Spinal cord (tissue), 10 donors: ENCODE results near the gene CPNE9. TPM values are rescaled to one million over a fixed set of nuclear protein-coding genes. Genes with fewer than 3 reads are reported as not detected.

Source experiments
- DNase-seq, 6 donors: peaks; one replicate each; pipeline versions ENCODE4 v3.0.0 to v3.0.0-alpha.2; 2013 to 2015; ENCODE audit warnings: low spot score in 6 of 6, low read depth in 4 of 6
- H3K27ac ChIP-seq: one replicate; pipeline ENCODE4 v1.5.1; 2013; ENCODE audit warnings: low read depth, low read length, control low read depth
- H3K27me3 ChIP-seq: one replicate; pipeline ENCODE4 v1.6.1; 2013; ENCODE audit warnings: low read length; ENCODE audit not compliant: control insufficient read depth, insufficient read depth
- H3K36me3 ChIP-seq: one replicate; pipeline ENCODE4 v1.6.1; 2013; ENCODE audit warnings: low read length; ENCODE audit not compliant: control insufficient read depth, insufficient read depth
- H3K4me1 ChIP-seq: one replicate; pipeline ENCODE4 v1.6.1; 2013; ENCODE audit warnings: low read length; ENCODE audit not compliant: control insufficient read depth, insufficient read depth
- H3K4me3 ChIP-seq: one replicate; pipeline ENCODE4 v1.5.1; 2013; ENCODE audit warnings: low read depth, low read length, control low read depth
- H3K9me3 ChIP-seq: one replicate; pipeline ENCODE4 v1.6.1; 2013; ENCODE audit warnings: low read length; ENCODE audit not compliant: control insufficient read depth, insufficient read depth
- WGBS: methylation state at CpG from one replicate; pipeline ENCODE4 v1.1.5; 2013; ENCODE audit warnings: missing lambda C conversion rate; ENCODE audit not compliant: insufficient coverage; 5-methylcytosine and 5-hydroxymethylcytosine counted together
- polyA plus RNA-seq, 2 donors: library from polyadenylated mRNA; unstranded; fragments of 120-200 nt; gene quantifications; one replicate each; pipeline ENCODE4 v1.2.1, GENCODE V29; 2013; ENCODE audit not compliant: insufficient read length in 2 of 2
- total RNA-seq, 2 donors: library from RNA; depleted of rRNA in 1 of 2; stranded (reverse); fragments of 120-200 nt in 1 of 2; fragments of >200 nt in 1 of 2; gene quantifications; one replicate each; pipeline versions ENCODE4 v1.2.3 to v1.2.4, GENCODE V29; 2013 to 2014
- donor health status: healthy.

The CPNE9 gene
- total and polyA plus RNA-seq, 4 donors = 3.3 to 6.3 (median 5.7) TPM

DNA sequence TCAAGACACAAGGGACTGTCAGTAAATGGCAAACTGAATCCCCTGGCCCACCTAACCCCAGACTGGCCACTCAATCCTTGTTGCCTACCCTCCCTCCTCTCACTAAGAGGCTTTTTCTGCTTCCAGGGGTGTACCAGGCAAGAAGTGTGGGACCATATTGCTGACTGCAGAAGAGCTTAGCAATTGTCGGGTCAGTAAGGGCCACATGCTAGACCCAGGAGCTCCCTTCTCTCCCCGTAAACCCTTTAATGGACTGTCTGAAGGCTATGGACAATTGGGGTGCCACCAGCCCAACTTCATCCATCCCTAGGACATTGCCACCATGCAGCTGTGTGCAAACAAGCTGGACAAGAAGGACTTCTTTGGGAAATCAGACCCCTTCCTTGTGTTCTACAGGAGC lies 8.8 kb downstream of the CPNE9 start:
- no peaks in the 10 kb centered on the region for H3K36me3 ChIP-seq
- H3K27ac ChIP-seq = no peak overlapping the region
- DNase-seq = no peak
- WGBS = 83% methylated on average over 2 of the region's 2 CpGs
- H3K9me3 ChIP-seq = no peaks in the 10 kb centered on the region
- H3K27me3 ChIP-seq = peaks cover 2% of the 10 kb centered on the region
- no peak overlapping the region for H3K4me3 ChIP-seq
- no peaks in the 10 kb centered on the region for H3K4me1 ChIP-seq

DNA sequence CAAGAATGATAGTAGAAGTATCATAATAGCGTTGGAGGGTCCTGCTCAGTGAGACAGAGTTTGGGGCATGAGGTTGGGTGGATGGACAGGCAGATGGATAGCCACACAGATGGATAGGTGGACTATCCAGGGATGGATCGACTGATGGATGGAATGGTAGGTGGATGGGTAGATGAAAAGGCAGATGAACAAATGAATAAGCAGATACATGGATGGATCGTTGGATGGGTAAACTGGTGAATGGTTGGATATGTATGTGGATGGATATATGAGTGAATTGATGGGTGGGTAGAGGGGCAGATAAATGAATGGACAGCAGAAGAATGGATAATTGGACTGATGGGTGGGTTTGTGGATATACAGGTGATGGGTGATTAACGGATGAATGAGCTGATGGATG lies 9.5 kb downstream of the CPNE9 start:
- H3K4me3 ChIP-seq = no peak overlapping the region
- no peaks in the 10 kb centered on the region for H3K4me1 ChIP-seq
- no peaks in the 10 kb centered on the region for H3K36me3 ChIP-seq
- 85% methylated on average over 4 of the region's 4 CpGs for WGBS
- H3K27me3 ChIP-seq = no peaks in the 10 kb centered on the region
- H3K27ac ChIP-seq = no peak overlapping the region
- H3K9me3 ChIP-seq = no peaks in the 10 kb centered on the region
- DNase-seq = no peak

DNA sequence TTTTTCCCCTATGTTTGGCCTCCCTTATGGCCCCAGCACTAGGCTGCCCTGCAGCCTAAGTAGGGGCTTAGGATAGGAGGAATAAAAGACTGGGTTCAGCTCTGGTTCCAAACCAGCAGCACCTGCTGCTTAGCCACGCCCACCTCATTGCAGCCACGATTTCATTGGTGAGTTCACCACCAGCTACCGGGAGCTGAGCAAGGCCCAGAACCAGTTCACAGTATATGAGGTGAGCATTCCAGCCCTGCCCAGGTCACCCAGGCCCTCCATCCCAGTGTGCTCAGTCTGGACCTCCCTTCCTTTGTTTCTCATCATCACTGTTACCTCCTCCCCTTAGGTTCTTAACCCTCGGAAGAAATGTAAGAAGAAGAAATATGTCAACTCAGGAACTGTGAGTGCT lies 11.5 kb downstream of the CPNE9 start:
- Histone ChIP-seq H3K4me1 (no peaks in the 10 kb centered on the region), H3K27ac (no peak overlapping the region), H3K9me3 (no peaks in the 10 kb centered on the region), H3K4me3 (no peak overlapping the region), H3K27me3 (no peaks in the 10 kb centered on the region), H3K36me3 (no peaks in the 10 kb centered on the region)
- DNase-seq = no peak
- WGBS = 14% methylated on average over 3 of the region's 4 CpGs

DNA sequence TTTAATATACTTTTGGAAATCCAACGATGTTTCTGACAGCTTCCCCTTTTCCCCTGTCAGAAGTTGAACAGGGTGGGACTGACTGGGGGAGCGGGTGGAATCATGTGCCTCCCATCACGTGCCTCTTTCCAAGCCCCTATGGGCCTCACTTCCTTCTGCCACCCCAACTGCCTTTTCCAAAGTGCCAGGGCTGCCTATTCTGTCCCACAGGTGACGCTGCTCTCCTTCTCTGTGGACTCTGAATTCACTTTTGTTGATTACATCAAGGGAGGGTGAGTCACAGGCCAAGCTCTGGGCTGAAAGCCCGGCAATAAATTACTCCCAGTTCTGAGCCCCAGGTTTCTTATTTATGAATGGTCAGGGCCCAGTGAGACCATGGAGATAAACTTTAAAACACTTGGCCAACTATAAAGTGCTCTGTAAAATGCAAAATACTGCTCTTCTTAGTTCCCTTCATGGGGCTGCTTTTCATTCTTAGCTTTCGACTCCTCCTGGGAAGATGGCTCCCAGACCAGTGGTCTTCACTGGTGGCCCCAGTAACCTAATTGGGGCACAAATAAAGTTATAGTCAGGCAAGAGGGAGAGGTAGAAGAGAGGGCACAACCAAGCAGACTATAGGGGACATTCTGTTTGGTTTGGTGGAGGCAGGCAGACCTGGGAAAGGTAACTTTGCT lies 12.3 kb downstream of the CPNE9 start:
- 60% methylated on average over 4 of the region's 6 CpGs for WGBS
- H3K9me3 ChIP-seq = no peaks in the 10 kb centered on the region
- no peaks in the 10 kb centered on the region for H3K4me1 ChIP-seq
- H3K27ac ChIP-seq = no peak overlapping the region
- peak in 1 of 6 donors; percentile 41 for DNase-seq
- H3K27me3 ChIP-seq = no peaks in the 10 kb centered on the region
- no peak overlapping the region for H3K4me3 ChIP-seq
- no peaks in the 10 kb centered on the region for H3K36me3 ChIP-seq

DNA sequence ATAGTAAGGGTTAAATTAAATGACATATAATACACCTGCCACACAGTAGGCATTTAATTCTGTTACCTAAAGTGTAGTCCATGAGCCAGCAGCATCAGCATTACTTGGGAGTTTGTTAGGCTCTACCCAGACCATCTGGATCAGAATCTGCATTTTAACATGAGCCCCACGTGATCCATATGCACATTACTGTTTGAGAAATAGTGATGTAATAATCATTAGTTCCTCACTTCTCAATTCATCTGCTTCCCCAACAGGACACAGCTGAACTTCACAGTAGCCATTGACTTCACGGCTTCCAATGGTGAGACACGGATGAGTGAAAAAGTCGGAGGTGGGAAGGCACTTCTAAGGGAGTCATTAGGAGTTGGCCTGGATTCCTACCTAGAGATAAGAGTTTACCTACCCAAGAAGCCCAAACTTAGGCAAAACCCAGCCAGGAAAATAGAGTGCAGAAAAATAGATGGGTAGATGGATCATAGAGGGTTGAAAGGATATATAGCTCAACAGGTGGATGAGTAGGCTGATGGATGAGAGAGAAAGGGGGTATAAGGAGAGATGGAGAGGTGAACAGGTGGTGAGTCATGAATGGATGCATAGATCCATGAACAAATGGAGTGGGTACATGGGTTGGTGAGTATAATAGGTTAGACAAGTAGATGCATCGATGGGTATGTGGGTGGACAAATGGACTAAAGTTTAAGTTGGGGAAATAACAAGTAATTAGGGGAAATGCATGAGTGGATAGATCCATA lies 13.3 kb downstream of the CPNE9 start:
- WGBS = 70% methylated on average over 1 of the region's 5 CpGs
- no peaks in the 10 kb centered on the region for H3K9me3 ChIP-seq
- H3K4me1 ChIP-seq = no peaks in the 10 kb centered on the region
- no peak for DNase-seq
- no peak overlapping the region for H3K27ac ChIP-seq
- H3K4me3 ChIP-seq = no peak overlapping the region
- no peaks in the 10 kb centered on the region for H3K27me3 ChIP-seq
- no peaks in the 10 kb centered on the region for H3K36me3 ChIP-seq

DNA sequence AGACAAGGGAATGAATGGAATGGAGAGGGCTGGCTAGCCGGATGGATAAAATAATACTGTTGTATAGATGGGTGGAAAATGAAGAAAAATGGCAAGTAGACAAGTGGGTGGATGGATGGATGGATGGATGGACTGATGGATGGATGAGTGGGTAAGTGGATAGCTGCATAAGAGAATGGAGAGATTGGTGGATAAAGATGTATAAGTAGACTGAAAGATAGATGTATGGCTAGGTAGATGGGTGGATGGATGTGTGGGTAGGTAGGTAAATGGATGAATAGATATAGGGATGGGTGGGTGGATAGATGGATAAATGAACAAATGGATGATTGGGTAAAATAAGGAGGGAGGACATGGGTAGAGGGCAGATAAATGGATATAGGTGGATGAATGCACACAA lies 13.9 kb downstream of the CPNE9 start:
- Histone ChIP-seq H3K9me3 (no peaks in the 10 kb centered on the region), H3K4me1 (no peaks in the 10 kb centered on the region), H3K27me3 (no peaks in the 10 kb centered on the region), H3K4me3 (no peak overlapping the region), H3K36me3 (no peaks in the 10 kb centered on the region), H3K27ac (no peak overlapping the region)
- WGBS = 94% methylated on average over 1 of the region's 1 CpG
- no peak for DNase-seq

DNA sequence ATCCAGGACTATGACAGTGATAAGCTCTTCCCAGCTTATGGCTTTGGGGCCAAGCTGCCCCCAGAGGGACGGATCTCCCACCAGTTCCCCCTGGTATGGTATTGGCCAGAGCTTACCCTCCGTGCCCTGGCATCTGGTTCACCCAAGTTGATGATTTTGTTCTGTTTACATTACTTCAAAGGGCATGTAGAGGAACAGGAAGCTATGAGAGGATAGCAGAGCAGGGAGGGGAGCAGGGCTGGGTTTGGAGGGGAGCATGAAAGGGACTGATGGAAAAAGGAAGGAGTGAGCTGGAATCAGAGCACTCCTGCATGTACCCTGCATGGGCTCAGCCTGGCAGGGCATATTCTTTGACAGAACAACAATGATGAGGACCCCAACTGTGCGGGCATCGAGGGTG lies 14.5 kb downstream of the CPNE9 start:
- WGBS = 67% methylated on average over 4 of the region's 4 CpGs
- no peaks in the 10 kb centered on the region for H3K36me3 ChIP-seq
- DNase-seq = no peak
- H3K4me1 ChIP-seq = no peaks in the 10 kb centered on the region
- no peaks in the 10 kb centered on the region for H3K9me3 ChIP-seq
- no peak overlapping the region for H3K27ac ChIP-seq
- no peaks in the 10 kb centered on the region for H3K27me3 ChIP-seq
- no peak overlapping the region for H3K4me3 ChIP-seq

DNA sequence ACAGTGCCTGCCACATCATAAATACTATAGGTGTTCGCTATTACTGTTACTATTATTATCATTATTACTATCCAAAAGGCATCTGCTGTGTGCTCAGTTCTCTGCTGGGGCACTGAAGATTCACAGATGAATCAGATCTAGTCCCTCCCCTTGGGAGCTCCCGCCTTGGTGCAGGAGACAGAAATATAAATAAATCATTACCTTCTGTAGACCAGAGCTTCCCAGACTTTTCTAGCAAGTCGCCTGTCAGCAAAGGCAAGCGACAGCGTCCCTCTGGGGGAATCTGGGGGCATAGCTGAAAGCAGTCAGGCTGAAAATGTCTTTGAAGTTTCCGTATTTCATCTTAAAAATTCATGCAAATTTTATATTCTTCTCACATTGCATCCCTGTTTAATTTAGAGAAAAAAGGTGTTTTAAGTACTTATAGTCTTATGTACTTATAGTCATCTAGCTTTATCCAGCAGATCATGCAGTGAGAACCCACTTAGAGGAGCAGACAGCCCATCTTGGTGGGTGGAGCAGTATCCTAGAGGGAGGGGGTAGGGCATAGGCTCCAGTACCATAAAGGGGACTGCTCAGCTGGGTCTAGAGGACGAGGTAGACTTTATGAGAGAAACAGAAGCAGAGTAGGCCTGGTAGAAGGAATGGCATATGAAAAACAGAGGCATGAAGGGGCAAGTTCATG lies 17.5 kb downstream of the CPNE9 start:
- Histone ChIP-seq H3K27ac (no peak overlapping the region), H3K9me3 (no peaks in the 10 kb centered on the region), H3K4me3 (no peak overlapping the region), H3K4me1 (no peaks in the 10 kb centered on the region), H3K36me3 (no peaks in the 10 kb centered on the region), H3K27me3 (peaks cover 1% of the 10 kb centered on the region)
- WGBS = 10% methylated on average over 2 of the region's 7 CpGs
- DNase-seq = peak in 1 of 6 donors; percentile 23

- Histone ChIP-seq H3K9me3 (no peaks in the 10 kb centered on the region), H3K4me1 (no peaks in the 10 kb centered on the region), H3K36me3 (no peaks in the 10 kb centered on the region), H3K27ac (no peak overlapping the region), H3K4me3 (no peak overlapping the region), H3K27me3 (peaks cover 4% of the 10 kb centered on the region)
- WGBS = 86% methylated on average over 2 of the region's 2 CpGs
- no peak for DNase-seq
Measured at GRCh38 chr3:9721700-9722060, 18.0 kb downstream of the CPNE9 start.
